Limb (tissue), 2 donors: ENCODE results near the gene CBX8.

ENCODE experiments used
- DNase-seq, 2 donors: peaks; one replicate each; pipeline ENCODE4 v3.0.0-alpha.2; 2016; ENCODE audit errors: extremely low spot score in 2 of 2

CBX8 gene

DNA sequence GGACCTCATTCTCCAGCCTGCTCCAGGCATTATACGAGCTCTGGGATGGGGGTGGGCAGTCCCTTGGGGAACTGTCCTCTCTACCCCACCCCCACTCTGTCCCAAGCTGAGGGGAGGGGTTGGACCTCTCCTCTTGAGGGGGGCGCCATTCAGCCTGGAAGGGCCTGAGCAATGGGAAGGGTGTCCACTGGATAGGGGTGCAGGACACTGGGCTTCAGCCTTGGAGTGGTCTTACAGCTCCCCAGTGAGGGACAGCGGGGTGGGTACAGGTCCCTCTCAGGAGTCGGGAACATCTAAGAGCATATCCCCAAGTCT is 9.5 kb upstream of the CBX8 start:
- DNase-seq = no peak

DNA sequence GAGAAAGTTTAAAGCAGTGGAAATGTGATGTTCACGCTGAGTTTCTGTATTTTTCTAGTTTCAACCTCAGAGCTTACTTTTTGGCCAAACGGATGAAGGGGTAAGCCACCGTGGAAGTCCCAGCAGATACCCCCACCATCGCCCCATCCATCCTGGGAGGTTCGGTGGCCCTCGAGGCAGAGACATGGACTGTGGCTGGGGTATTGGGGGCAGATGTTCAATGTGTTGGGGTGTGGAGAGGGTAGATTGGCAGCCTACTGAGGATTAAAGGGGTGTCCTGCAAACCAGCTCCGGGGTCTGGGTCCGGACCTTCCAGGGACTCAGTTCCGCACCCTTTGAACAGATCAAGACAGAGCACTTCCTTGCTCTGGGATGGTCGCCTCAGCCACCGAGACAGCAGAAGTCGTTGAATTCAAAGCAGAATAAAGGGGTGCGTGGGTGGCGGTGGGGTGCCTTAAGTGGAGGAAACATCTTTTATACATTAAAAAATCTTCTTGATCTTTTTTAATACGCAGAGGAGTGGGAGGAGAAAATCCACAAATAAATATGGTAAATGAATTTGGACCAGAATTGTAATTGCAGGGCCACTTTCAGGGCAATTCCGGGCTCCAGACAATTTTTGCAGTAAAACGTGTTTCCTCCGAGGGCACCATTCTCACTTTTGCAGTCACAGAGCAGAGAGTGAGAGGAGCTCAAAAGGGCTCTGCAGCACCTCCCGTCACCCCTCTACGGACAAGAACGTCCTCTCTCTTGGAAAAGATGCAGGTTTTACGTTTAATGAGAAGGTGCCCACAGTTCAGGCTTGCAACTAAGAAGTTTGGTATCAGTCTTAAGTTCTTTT is 8.2 kb upstream of the CBX8 start:
- DNase-seq = no peak

DNA sequence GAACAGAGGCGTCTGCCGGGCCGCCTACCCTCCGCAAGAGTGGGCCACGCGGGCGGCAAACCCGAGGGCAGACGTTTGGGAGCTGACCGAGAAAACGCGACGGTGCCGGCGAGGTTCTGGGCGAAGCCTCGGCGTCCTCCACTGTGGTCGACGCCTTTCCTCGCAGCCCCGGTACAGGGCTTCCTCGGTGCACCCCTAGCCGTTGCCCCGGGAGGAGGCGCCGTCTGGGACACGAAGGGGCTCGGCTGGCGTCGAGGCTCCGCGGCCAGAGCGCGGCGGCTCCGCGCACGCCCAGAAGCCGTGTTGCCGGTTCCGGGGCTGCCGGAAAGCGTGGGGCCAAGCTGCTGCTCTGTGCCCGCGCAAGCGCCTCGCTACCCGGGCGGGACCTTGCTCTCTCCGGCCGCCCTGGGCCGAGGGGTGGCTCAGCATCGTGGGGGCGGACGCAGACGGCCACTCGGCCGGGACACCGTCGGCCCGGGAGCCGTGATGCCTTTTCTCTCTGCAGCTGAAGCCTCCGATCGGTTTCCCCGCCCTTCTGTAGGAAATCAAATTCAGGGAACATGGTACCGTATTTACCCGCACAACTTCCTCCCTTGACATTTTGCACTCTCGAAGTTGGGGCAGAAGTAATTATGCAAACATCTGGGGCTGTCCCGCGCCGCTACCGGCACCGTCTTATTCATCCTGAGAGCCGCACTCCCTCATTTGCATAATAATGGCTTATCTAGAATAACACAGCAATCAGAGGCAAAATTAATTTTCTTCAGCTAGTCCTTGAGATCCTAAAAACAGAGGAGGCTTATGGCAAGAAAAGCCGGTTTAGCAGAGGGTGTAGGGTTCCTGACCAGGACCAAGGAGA is 7.3 kb upstream of the CBX8 start:
- DNase-seq = peak in 1 of 2 donors; percentile 65

DNA sequence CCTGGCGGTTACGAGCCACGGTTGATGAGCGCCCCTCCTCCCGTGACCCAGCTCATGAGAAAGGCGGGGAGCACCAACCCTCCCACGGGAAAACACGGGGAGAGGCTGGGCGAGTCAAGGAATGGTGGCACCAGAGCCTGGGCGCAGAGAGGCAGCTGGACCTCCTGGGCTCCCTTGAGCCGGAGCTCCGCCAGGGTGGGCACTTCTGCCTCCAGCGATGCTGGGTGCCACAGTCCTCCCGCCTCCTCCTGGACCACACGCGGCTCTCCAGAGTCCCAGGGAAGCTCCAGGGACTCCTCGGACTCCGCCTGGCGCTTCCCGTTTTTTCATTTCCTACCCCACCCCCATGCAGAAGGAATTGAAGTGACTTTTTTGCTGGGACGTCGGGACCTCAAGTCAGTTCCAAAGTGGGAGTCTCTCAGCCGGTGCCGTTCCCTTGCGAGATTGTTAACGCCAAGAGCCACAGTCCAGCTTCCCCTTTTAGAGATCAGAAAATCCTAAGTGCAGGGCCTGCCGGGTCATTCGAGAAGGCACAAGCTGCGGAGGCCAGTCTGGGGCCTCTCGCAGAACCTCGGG is 6.6 kb upstream of the CBX8 start:
- no peak for DNase-seq

DNA sequence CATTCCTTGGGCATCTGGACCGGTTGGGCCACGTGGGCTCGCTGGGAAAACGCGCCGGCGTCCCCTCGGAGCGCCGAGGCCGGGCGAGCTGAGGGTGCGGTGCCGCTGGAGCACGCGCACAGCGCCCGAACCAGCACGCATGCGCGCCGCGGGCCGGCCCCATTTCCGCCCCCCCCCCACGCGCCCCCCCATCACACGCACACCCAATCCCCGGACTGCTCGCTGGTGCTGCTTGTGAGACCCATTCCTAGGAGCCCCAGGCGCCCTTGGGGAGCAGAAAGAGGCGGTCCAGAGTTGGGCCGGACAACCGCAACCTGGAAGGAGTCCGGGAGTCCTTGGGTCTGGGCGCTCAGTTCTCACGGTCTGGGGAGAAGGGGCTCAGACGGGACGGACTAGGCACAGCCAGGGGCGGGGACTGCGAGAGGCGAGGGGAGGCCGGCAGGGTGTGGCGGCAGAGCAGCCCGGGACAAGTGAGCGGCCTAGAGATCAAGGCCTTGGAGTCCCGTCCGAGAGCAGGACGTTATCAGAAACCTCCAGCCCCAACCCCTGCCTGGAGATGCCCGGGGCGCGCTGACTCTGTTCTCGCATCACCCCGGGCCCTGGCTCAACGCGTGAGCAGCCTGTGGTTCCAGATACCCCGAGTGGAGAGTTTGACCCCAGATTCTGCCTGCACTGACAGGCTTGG is 6.0 kb upstream of the CBX8 start:
- peak in 1 of 2 donors; percentile 68 for DNase-seq

DNA sequence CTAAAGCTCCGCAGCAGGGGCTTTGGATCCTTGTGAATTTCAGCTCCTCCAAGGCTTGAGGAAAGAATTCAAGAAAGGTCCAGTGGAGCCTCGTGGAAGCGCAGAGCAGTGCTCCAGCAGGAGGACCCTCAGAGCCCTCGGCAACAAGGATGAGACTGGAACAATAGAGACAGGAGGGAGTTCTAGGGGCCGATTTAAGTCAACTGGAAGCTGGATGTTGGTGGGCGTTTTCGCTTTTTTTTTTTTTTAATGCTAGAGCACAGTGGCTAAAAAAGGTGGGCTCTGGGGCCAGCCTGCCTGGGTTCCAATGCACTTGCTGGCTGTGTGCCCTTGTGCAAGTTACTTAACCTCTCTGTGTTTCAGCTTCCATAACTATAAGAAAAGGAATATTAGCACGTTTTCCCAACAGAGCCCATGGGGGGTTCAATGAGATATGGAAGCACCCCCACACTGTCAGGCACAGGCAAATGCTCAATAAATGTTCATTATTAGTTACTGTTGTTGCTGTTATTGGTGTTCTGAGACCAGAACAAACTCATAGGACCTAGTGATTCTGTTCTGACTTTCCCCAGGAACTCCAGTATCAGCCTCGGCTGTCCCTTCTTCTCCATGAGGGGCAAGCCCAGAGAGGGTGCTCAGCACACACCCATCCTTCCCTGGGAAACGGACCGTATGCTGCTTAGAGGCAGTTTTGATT is 5.3 kb upstream of the CBX8 start:
- no peak for DNase-seq

DNA sequence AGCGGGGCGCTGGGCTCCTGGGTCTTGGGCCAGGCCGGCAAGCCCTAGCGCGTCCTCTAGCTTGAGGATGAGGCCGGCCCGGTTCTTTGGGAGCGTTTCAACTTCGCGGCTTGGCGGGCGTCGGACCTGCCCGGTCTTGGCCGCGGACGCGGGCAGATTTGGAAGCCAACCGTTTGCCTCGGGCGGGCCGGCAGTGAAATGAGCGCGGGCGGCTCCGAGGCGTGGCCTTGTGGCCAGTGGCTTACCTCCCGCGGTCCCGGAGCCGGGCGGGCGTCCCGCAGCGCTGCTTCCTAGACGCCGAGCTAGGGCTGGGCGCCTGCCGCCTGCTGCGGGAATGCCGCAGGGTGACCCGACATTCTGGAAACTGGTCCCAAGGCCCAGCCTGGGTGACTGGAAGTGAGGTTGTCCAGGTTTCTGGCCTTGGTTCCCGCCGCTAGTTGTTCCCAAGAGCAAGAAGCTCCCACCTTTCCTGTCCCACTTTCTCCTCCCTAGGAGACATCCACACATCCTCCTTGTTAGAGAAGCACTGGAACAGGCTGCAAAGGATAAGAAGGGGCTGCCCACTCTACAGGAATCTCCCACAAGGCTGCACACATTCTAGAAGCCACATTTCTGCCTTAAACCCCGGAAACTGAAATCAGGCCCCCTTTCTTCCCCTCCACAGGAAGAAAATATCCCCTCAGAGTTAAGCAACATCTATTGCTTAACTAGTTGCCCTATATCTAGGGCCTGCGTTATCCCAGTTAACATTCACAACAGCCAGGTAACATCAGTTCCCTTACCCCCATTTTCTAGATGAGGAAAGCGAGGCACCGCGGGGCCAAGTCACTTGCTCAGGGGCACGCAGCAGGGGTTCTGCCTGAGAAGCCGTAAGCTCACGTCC is 4.5 kb upstream of the CBX8 start:
- DNase-seq = peak in 1 of 2 donors; percentile 58

DNA sequence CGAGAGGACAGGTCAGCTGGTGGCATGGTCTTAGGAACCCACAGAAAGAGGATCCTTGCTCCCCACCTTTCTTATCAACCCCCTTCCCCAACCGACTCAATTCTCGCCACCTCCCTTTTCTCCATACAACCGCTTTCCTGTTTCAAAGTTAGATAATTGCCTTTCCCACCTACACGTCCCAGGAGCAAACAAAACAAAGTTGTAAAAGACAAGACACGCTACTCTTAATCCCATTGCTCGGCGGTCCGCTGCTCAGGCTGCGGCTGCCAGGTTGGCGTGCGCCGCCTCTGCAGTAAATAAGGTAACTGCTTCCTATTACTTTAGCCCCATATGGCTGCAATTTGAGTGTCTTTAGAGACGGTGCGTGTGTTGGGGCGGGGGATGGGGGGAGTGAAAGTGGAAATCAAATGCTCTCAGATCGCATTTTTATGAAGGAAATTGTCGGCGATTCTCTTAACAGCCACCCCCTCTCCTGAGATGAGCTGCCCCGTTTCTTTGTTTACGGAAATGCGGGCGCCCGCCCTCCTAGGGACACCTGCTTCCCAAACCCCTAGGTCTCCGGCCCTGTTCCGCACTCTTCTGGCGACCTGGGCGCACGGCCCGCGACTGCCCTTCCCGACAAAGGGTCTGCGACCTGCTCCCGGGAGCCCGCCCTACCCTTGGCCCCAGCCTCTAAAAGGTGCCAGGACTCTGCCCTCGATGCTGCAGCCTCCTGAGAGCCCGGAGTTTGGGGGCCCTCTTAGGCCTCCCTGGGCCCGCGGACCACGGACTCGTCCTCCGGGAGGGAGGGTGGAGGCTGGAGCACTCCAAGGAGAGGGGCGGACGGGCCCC is 3.7 kb upstream of the CBX8 start:
- DNase-seq = peak; percentile 74 to 75

DNA sequence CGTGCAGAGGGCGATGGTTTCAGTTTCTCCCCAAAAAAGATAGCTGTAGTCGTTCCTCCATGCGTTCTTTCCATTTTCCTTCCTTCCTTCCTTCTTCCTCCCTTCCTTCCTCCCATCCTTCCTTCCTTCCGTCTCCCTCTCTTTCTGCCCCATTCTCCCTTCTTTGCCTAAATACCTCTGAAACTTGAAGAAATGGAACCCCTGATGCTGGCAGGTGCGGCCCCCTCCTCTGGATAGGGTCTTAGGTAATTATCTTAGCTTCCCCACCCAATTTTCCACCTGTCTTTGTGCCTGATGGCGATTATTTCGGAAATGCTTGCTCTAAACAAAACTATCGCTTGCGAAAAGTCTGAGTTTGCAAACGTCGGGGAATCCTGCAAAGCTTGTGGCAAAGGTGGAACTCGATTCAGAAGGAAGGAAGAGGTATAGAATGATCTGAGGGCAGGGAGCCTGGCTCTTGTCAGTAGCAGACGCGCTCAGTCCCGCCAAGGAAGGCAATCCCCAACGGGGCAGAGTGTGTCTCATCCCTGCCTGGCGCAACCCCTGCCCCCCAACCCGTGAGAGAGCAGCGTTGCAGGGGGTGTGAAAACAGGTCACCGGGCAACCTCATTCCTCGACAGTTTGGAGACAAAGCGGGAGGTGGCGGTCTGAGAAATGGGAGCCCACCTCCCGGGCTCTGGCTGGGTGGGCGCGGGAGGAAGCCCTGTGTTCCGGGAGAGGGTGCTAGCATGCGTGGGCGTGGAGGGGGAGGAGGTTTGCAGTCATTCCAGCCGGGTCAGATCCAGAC is 2.9 kb upstream of the CBX8 start:
- DNase-seq = no peak

DNA sequence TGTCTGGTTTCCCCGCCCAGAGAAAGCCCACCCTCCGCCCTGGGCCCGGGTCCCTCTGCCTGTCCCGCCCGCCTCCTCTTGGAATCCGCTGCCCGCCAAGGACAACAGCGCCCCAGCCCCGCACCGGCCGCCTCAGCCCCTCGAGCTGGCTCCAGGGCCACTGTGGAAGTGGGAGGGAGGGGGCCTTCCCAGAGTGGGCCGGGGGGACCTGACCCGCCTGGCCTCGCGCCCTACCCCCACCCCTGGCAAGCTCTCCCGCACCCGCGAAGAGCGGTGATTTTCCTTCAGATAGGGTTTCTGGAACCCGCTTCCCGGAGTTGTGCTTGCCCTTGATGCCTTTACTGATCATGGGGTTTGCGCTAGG is 2.3 kb upstream of the CBX8 start:
- peak in 1 of 2 donors; percentile 75 for DNase-seq

DNA sequence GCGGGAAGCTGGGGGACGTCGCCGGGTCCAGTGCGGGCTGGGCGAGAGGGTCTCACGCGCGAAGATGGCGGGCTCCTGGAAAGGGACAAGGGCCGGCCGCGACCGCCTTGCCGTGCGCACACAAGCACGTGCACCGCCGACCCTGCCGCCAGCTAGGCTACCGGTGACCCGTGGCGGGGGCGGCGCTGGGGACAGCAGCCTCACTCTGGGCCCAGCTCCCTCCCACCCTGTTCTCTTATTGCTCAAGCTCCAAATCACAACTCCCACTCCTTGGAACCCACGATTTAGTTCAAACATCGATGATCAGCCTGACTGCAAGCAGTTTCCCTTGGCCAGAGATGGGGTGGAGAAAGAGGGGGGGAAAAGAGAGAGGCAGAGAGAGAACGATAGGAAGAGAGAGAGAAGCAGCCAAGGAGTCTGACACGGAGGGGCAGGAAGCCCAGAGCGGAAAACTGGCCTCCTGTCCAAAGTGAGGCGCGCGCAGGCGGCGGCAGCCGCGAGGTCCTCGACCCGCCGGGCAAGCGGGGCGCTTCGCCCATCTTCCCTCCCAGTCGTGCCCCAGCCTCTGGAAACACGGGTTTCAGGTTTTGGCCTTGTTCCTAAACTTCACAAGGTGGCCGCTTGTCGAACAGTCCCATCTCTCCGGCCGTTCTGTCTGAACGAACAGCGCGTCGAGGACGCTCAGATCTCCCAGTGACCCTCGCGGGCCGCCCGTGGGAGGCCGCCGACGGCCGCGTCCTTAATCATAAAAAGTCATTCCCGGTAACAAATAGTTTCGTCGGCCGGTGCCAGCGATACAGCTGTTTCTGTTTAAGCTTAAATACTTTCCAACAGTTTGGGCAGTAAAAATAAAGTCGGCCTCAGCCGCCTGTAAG is 1.7 kb upstream of the CBX8 start:
- peak in 1 of 2 donors; percentile 73 for DNase-seq

DNA sequence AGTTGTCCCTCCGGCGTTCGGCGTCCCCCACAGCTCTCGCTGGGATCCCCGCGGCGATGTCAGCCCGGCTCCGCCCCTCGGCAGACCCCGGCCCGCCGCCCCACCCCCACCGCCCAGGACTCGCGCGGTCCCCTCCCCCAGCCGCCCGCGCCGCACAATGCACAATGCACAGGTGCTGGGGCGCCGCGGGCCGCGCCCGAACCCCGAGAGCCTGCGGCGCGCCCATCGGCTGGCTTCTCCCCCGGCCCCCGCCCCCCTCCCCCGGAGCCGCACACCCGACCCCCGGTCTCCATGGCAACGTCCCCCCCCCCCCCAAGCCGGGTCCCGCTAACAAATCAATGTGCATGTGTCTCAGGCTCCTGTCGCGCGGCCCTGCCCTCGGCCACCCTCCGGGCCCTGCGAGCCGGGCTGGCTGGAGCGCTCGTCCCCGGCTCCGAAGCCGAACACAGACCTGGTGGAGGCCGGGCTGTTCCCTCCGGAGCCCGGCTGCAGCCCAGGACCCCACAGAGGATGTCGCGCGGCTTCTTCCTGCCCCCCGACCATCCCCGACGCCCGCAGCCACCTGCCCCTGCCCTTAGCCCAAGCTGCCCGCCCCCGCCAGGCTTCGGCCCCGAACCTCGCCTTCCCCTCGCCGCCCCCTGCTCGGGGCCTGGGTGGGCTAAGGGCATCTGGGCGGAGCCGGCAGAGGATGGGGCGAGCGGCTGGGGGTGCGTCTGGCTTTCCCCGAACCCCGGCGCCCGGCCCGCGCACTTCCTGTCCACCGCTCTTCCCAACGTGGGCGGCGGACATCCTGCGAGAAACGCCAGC is 818 bp upstream of the CBX8 start:
- DNase-seq = peak in 1 of 2 donors; percentile 88

DNA sequence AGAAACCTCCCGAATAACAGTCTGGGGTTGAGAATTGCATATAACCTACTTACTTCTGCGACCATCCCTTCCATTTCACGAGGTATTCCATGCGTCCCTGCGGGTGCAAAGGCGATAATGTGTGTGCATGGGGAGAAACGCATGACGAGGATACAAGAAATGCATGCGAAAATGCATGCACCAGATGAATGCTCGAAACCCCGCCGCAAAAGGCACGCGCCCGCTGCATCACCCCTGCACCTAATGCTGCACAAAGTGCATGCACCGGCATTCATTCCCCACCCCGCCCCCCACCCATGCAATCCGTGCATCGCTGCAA is 474 bp downstream of the CBX8 start:
- DNase-seq = no peak

DNA sequence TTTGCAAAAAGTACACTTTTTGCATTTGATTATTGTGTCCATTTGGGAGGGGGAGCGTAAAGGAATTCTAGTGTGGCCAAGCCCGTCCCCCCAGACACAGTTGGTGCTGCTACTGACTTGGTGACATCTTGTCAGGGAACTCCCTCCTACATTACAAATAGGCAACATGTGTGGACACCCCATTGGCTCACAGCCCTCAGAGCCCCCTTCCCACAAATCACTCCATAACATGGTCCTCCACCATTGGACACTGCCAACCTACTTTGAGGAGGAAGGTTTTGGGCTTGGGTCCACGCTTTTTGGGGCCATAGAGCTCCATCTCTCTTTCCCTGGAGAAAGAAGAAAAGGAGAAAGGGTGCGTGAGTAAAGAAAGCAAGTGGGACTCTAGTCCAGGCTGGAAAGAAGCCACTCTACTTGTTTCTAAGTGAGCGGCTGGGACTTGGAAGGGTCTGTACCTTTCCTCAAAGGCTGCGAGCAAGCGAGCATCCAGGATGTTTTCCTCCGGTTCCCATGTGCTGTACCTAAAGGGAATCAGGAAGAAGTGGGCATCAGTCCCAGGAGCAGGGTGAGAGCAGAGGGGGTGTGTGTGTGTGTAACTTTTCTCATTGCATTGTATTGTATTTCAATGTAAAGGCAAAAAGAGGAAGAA is 958 bp downstream of the CBX8 start:
- no peak for DNase-seq

DNA sequence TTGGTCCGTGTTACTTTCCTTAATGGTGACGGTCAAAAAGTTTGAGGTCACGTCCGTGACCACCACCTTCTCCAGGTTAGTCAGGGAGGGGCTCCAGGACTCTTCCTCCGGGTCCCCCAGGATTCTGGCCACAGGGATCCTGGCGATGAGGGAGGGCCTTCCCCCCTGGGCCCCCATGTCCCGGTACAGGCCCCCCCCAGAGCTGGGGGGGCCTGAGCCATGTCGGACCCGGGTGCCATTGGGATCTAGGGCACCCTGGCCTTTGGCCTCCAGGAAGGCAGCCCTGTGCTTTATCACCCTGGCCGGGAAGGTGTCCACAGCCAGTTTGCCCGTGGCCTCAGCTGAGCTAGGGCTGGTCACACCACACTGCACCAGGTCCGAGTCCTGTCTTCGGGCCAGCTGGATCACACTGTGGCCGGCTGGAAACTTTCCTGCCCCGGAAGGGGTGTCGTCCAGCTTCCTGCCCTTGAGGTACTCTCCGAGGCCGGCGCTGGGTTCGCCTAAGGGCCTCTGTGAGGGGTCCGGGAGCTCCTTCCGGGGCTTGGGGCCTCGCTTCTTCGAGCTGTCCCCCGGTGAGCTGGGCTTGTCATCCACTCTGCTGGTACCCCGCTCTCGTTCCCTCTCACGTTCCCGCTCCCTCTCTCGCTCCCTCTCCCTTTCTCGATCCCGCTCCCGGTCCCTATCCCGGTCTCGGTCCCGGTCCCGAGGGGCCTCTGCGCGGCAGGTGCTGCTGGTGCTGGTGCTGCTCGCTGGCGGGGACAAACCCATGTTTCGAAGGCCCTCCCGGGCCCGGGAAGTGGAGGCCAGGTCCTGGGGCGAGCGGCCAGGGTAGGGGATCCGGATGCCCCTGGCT is 2.0 kb downstream of the CBX8 start:
- DNase-seq = no peak
